Neural cell (in vitro differentiated cells): ENCODE results near the gene ASTN1. TPM values are rescaled to one million over a fixed set of nuclear protein-coding genes. Genes with fewer than 3 reads are reported as not detected.

ENCODE experiments used
- H2AFZ ChIP-seq: fragments of 200-600, 300-800 bp; sonication (generic), shearing (Covaris generic); 2 replicates; pipeline ENCODE4 v1.6.0; 2014; ENCODE audit warnings: low read depth, mild to moderate bottlenecking, antibody characterized with exemption, low read length, moderate library complexity
- H3F3A ChIP-seq: fragments of 200-600 bp; shearing (Covaris generic); 2 replicates; pipeline ENCODE4 v1.6.1; 2016; ENCODE audit warnings: mild to moderate bottlenecking, moderate library complexity, mixed read lengths, antibody characterized with exemption, low read length; ENCODE audit not compliant: insufficient read depth, poor library complexity, severe bottlenecking
- H3K27ac ChIP-seq: fragments of 200-600, 300-800 bp; sonication (generic), shearing (Covaris generic); 2 replicates; pipeline ENCODE4 v1.5.1; 2014; ENCODE audit warnings: mild to moderate bottlenecking, low read length, moderate library complexity
- H3K27me3 ChIP-seq: fragments of 300-800, 200-600 bp; sonication (generic), shearing (Covaris generic); 2 replicates; pipeline ENCODE4 v1.6.0; 2014; ENCODE audit warnings: mild to moderate bottlenecking, low read depth, low read length, moderate library complexity; ENCODE audit not compliant: insufficient read depth
- H3K36me3 ChIP-seq: fragments of 300-800, 200-600 bp; sonication (generic), shearing (Covaris generic); 2 replicates; pipeline ENCODE4 v1.5.1; 2014; ENCODE audit warnings: mild to moderate bottlenecking, antibody characterized with exemption, low read length, moderate library complexity; ENCODE audit not compliant: insufficient read depth
- H3K4me2 ChIP-seq: fragments of 300-800, 200-600 bp; sonication (generic), shearing (Covaris generic); 2 replicates; pipeline ENCODE4 v1.6.0; 2014; ENCODE audit warnings: mild to moderate bottlenecking, low read length
- H3K4me3 ChIP-seq: fragments of 300-800, 200-600 bp; sonication (generic), shearing (Covaris generic); 2 replicates; pipeline ENCODE4 v1.5.1; 2014; ENCODE audit warnings: mild to moderate bottlenecking, low read length, moderate library complexity
- H3K79me2 ChIP-seq: fragments of 200-600 bp; shearing (Covaris generic); replicated peaks from 2 replicates; pipeline ENCODE4 v1.6.0; 2014; ENCODE audit warnings: mild to moderate bottlenecking, low read length, moderate library complexity; ENCODE audit not compliant: insufficient read depth
- H3K9ac ChIP-seq: fragments of 300-800, 200-600 bp; sonication (generic), shearing (Covaris generic); 2 replicates; pipeline ENCODE4 v1.6.1; 2016; ENCODE audit warnings: mild to moderate bottlenecking, low read length, mixed read lengths
- H3K9me2 ChIP-seq: fragments of 200-600 bp; shearing (Covaris generic); 2 replicates; pipeline ENCODE4 v1.6.1; 2016; ENCODE audit warnings: mild to moderate bottlenecking, low read length, mixed read lengths; ENCODE audit not compliant: insufficient read depth
- H3K9me3 ChIP-seq: fragments of 200-600, 300-800 bp; sonication (generic), shearing (Covaris generic); 2 replicates; pipeline ENCODE4 v1.6.1; 2016; ENCODE audit warnings: mild to moderate bottlenecking, mixed run types, low read length, moderate library complexity, mixed read lengths
- H4K20me1 ChIP-seq: fragments of 200-600 bp; shearing (Covaris generic); 2 replicates; pipeline ENCODE4 v1.6.1; 2016; ENCODE audit warnings: mild to moderate bottlenecking, mixed run types; ENCODE audit not compliant: insufficient read depth
- CTCF ChIP-seq: fragments of 450-650 bp; IDR thresholded peaks from 2 replicates; pipeline ENCODE4 v1.5.1; 2014; ENCODE audit warnings: antibody characterized with exemption, mild to moderate bottlenecking, moderate library complexity; ENCODE audit not compliant: poor library complexity, severe bottlenecking
- EP300 ChIP-seq: fragments of 450-650 bp; conservative IDR thresholded peaks from 2 replicates; pipeline ENCODE4 v1.6.1; 2014; ENCODE audit warnings: antibody characterized with exemption, mild to moderate bottlenecking, moderate library complexity; ENCODE audit not compliant: poor library complexity, severe bottlenecking
- EZH2 ChIP-seq: fragments of 200-600, 300-800 bp; shearing (Covaris generic), sonication (generic); IDR thresholded peaks from 2 replicates; pipeline ENCODE4 v1.6.1; 2014; ENCODE audit warnings: antibody characterized with exemption, low read length, borderline replicate concordance, mild to moderate bottlenecking; ENCODE audit not compliant: insufficient read depth, poor library complexity, severe bottlenecking
- MXI1 ChIP-seq: fragments of 450-650 bp; conservative IDR thresholded peaks from 2 replicates; pipeline ENCODE4 v1.6.1; 2014; ENCODE audit warnings: antibody characterized with exemption, mild to moderate bottlenecking; ENCODE audit not compliant: poor library complexity, severe bottlenecking
- POLR2AphosphoS5 ChIP-seq: IDR thresholded peaks from 2 replicates; pipeline ENCODE4 v1.6.1; 2012
- RAD21 ChIP-seq: fragments of 450-650 bp; conservative IDR thresholded peaks from 2 replicates; pipeline ENCODE4 v1.6.1; 2014; ENCODE audit warnings: antibody characterized with exemption, mild to moderate bottlenecking, moderate library complexity
- REST ChIP-seq: IDR thresholded peaks from 2 replicates; pipeline ENCODE4 v1.6.1; 2012; ENCODE audit warnings: borderline replicate concordance
- SMC3 ChIP-seq: fragments of 450-650 bp; conservative IDR thresholded peaks from 2 replicates; pipeline ENCODE4 v1.6.1; 2014; ENCODE audit warnings: antibody characterized with exemption, mild to moderate bottlenecking, moderate library complexity; ENCODE audit not compliant: poor library complexity
- TAF1 ChIP-seq: IDR thresholded peaks from 2 replicates; pipeline ENCODE4 v1.6.1; 2012; ENCODE audit warnings: low read depth
- polyA plus RNA-seq: library from polyadenylated mRNA; depleted of rRNA; stranded (reverse); fragments of >200 nt; gene quantifications from 2 replicates; pipeline ENCODE4 v1.2.3, GENCODE V29; 2014

The ASTN1 gene
- polyA plus RNA-seq, 1 donor from 2014 or later, result 33.4 TPM

- Histone ChIP-seq H3K9me2 (no peaks in the 10 kb centered on the region), H4K20me1 (no peaks in the 10 kb centered on the region), H3K27ac (no peak overlapping the region), H3K4me3 (no peak overlapping the region), H3K9ac (no peak overlapping the region), H2AFZ (no peak overlapping the region), H3F3A (no peaks in the 10 kb centered on the region), H3K36me3 (peaks cover 3% of the 10 kb centered on the region), H3K27me3 (no peaks in the 10 kb centered on the region), H3K79me2 (no peaks in the 10 kb centered on the region), H3K9me3 (no peaks in the 10 kb centered on the region), H3K4me2 (no peak overlapping the region)
- TF ChIP-seq CTCF, result no peak
Measured at GRCh38 chr1:176923283-176923682, 241.2 kb downstream of the ASTN1 start.

- no peaks in the 10 kb centered on the region for H3K27me3 ChIP-seq
- H2AFZ ChIP-seq, result no peak overlapping the region
- no peak overlapping the region for H3K4me3 ChIP-seq
- no peaks in the 10 kb centered on the region for H3K36me3 ChIP-seq
- no peaks in the 10 kb centered on the region for H3K9me3 ChIP-seq
- H3F3A ChIP-seq, result no peaks in the 10 kb centered on the region
- H3K4me2 ChIP-seq, result no peak overlapping the region
- H4K20me1 ChIP-seq, result no peaks in the 10 kb centered on the region
- H3K79me2 ChIP-seq, result no peaks in the 10 kb centered on the region
- no peaks in the 10 kb centered on the region for H3K9me2 ChIP-seq
- H3K27ac ChIP-seq, result no peak overlapping the region
- TF ChIP-seq RAD21, result no peak
- TF ChIP-seq TAF1, result no peak
- no peak for TF ChIP-seq REST
- no peak for TF ChIP-seq SMC3
- no peak for TF ChIP-seq EP300
- TF ChIP-seq MXI1, result no peak
- TF ChIP-seq POLR2AphosphoS5, result no peak
- TF ChIP-seq CTCF, result no peak
- TF ChIP-seq EZH2, result no peak
- H3K9ac ChIP-seq, result no peak overlapping the region
Measured at GRCh38 chr1:176919386-176920378, 244.8 kb downstream of the ASTN1 start.
